NOMO-1 (cell line): ENCODE data around the gene UNKL.

Source experiments
- DNase-seq, 2 experiments: peaks; one replicate each; lab custom pipeline; 2025; ENCODE audit not compliant: unreplicated experiment in 2 of 2; lab: John Stamatoyannopoulos, UW

Gene UNKL

GRCh38 chr16:1342526-1343427 lies 71.7 kb downstream of the UNKL start:
- DNase-seq, result peak; percentile 99 to 100

- DNase-seq, result no peak
These were observed 72.7 kb downstream of the UNKL start for GRCh38 chr16:1341495-1342420.

GRCh38 chr16:1340730-1341494 lies 73.6 kb downstream of the UNKL start:
- no peak for DNase-seq

GRCh38 chr16:1338855-1339675 lies 75.4 kb downstream of the UNKL start:
- no peak for DNase-seq

GRCh38 chr16:1338119-1338730 lies 76.3 kb downstream of the UNKL start:
- no peak for DNase-seq

- DNase-seq, result no peak
These were observed 77.0 kb downstream of the UNKL start for GRCh38 chr16:1337486-1337885.

- no peak for DNase-seq
These were observed 77.9 kb downstream of the UNKL start for GRCh38 chr16:1336619-1337018.

- DNase-seq, result no peak
These were observed 78.5 kb downstream of the UNKL start for GRCh38 chr16:1335996-1336395.

GRCh38 chr16:1335211-1335971 lies 79.1 kb downstream of the UNKL start:
- DNase-seq, result no peak

- no peak for DNase-seq
These were observed 79.8 kb downstream of the UNKL start for GRCh38 chr16:1334739-1335138.

- DNase-seq, result no peak
These were observed 80.4 kb downstream of the UNKL start for GRCh38 chr16:1333854-1334700.

- no peak for DNase-seq
These were observed 81.2 kb downstream of the UNKL start, which contains the start of gene BAIAP3 for GRCh38 chr16:1333149-1333812. Gene BAIAP3, plus strand, starts transcription at chr16:1333645. Its CDS starts 4,905 bp downstream, at chr16:1338550.

GRCh38 chr16:1332618-1333148 lies 81.8 kb downstream of the UNKL start:
- no peak for DNase-seq

- DNase-seq, result peak in 1 of 2 experiments; percentile 53
These were observed 82.5 kb downstream of the UNKL start for GRCh38 chr16:1331712-1332617.

GRCh38 chr16:1330931-1331711 lies 83.4 kb downstream of the UNKL start:
- DNase-seq, result no peak
